Common myeloid progenitor, CD34-positive (primary cell): ENCODE measurements around the gene MYL4.

Experiments
- CTCF ChIA-PET: fragments of 350-600 bp; sonication (Branson Sonifier 250); formaldehyde crosslinking; loops from one replicate; lab custom pipeline; 2021; ENCODE audit warnings: antibody characterized with exemption; lab: Charles Lee
- POLR2A ChIA-PET: fragments of 350-600 bp; sonication (Branson Sonifier 250); formaldehyde crosslinking; loops from one replicate; lab custom pipeline; 2021; ENCODE audit warnings: antibody characterized with exemption; lab: Charles Lee
- DNase-seq, 3 donors: peaks; one replicate each; pipeline versions ENCODE4 v3.0.0 to v3.0.0-alpha.2; 2013
- H3K27ac ChIP-seq, 2 experiments: 1 replicate in 1 of 2; 2 replicates in 1 of 2; pipeline ENCODE4 v1.7.0; 2013; ENCODE audit warnings: inconsistent platforms in 2 of 2, low read length in 2 of 2, mild to moderate bottlenecking in 2 of 2, low read depth in 1 of 2, moderate library complexity in 1 of 2; ENCODE audit not compliant: severe bottlenecking in 2 of 2, insufficient read depth in 1 of 2, poor library complexity in 1 of 2
- H3K27me3 ChIP-seq, 5 experiments: replicated peaks in 2 of 5; 1 replicate in 3 of 5; 2 replicates in 2 of 5; pipeline versions ENCODE4 v1.6.1 to v1.7.0; 2013; ENCODE audit warnings: low read length in 4 of 5, mild to moderate bottlenecking in 2 of 5, moderate library complexity in 2 of 5, inconsistent platforms in 1 of 5; ENCODE audit not compliant: insufficient read depth in 5 of 5, control insufficient read depth in 4 of 5
- H3K36me3 ChIP-seq, 4 experiments: 1 replicate in 2 of 4; 2 replicates in 2 of 4; pipeline versions ENCODE4 v1.6.1 to v1.7.0; 2013; ENCODE audit warnings: low read length in 3 of 4, control low read depth in 1 of 4, mild to moderate bottlenecking in 1 of 4; ENCODE audit not compliant: control insufficient read depth in 4 of 4, insufficient read depth in 4 of 4
- H3K4me1 ChIP-seq, 4 experiments: 1 replicate in 3 of 4; 2 replicates in 1 of 4; pipeline versions ENCODE4 v1.6.1 to v1.7.1; 2013; ENCODE audit warnings: low read length in 3 of 4, mild to moderate bottlenecking in 3 of 4, control low read depth in 1 of 4, inconsistent platforms in 1 of 4, moderate library complexity in 1 of 4; ENCODE audit not compliant: control insufficient read depth in 4 of 4, insufficient read depth in 4 of 4; ENCODE audit errors: control extremely low read depth in 1 of 4
- H3K4me3 ChIP-seq, 7 experiments: 1 replicate in 4 of 7; 2 replicates in 3 of 7; pipeline versions ENCODE4 v1.5.1 to v1.7.0; 2013; ENCODE audit warnings: mild to moderate bottlenecking in 7 of 7, low read length in 6 of 7, moderate library complexity in 6 of 7, inconsistent platforms in 2 of 7, low read depth in 2 of 7, control low read depth in 1 of 7; ENCODE audit not compliant: insufficient read depth in 4 of 7, control insufficient read depth in 1 of 7; ENCODE audit errors: extremely low read depth in 1 of 7
- H3K9me3 ChIP-seq, 5 experiments: 1 replicate in 4 of 5; 2 replicates in 1 of 5; pipeline versions ENCODE4 v1.6.1 to v1.7.1; 2013; ENCODE audit warnings: low read length in 4 of 5, mild to moderate bottlenecking in 2 of 5, inconsistent platforms in 1 of 5, low read depth in 1 of 5, moderate library complexity in 1 of 5; ENCODE audit not compliant: control insufficient read depth in 4 of 5, insufficient read depth in 2 of 5; ENCODE audit errors: control extremely low read depth in 1 of 5
- WGBS: methylation state at CpG from one replicate; pipeline ENCODE4 v1.1.5; 2013; ENCODE audit not compliant: insufficient coverage; 5-methylcytosine and 5-hydroxymethylcytosine counted together

MYL4 gene

DNA sequence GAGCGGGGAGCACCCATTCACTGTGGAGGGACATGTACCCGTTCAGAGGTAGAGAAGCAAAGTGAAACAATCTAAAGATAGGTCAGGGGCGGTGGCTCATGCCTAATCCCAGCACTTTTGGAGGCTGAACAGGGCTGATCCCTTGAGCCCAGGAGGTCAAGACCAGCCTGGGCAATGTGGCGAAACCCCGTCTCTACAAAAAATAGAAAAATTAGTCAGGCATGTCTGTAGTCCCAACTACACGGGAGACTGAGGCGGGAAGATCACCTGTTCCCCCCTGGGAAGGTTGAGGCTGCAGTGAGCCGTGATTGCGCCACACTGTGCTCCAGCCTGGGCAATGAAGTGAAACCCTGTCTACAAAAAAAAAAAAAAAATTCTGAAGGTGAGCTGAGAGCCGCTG, 21.7 kb downstream of the MYL4 start:
- peaks cover 0 to 10% (median 6%) of the 10 kb centered on the region in 4 experiments for H3K4me1 ChIP-seq
- H3K4me3 ChIP-seq, result no peak overlapping the region
- ChIA-PET POLR2A (no interaction called here), CTCF (interaction anchor here (0.8 to 3.6 kb wide), 6 partner anchors 10 to 85 kb away, joined by 3 to 38 read pairs (median 8); no protein-coding TSS in a partner anchor)
- WGBS, result 96% methylated on average over 6 of the region's 10 CpGs
- H3K9me3 ChIP-seq, result no peaks in the 10 kb centered on the region
- no peak overlapping the region for H3K27ac ChIP-seq
- DNase-seq, result no peak
- no peaks in the 10 kb centered on the region for H3K27me3 ChIP-seq
- H3K36me3 ChIP-seq, result no peaks in the 10 kb centered on the region

DNA sequence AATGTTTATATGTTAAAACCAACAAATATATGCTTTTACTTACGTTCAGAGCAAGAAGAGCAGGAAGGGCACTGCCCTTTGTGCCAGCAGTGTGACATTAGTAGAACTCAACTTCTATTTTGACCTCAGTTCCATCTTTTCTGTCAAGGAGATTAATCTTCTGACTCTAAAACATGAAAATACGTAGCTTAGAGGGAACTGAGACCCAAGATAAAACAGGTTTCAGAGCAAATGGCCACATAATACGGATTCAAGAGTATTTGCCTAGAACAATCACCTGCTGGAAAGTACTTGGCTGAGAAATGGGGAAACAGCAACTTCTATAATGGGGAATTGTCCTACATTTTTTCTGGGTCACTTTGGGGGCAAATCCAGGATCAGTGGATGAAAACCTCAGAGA, 22.2 kb downstream of the MYL4 start:
- ChIA-PET POLR2A (no interaction called here), CTCF (interaction anchor here (1.0 to 3.2 kb wide), 3 partner anchors 9 to 84 kb away, joined by 5 to 18 read pairs (median 11); no protein-coding TSS in a partner anchor)

DNA sequence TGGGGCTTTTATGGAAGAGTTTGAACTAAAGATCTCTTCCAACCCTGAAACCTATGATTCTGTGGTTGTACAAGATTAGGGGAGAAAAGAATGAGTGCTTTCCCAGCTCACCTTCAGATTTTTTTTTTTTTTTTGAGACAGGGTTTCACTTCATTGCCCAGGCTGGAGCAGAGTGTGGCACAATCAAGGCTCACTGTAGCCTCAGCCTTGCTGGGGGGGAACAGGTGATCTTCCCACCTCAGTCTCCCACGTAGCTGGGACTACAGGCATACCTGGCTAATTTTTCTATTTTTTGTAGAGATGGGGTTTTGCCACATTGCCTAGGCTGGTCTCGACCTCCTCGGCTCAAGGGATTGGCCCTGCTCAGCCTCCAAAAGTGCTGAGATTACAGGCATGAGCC, 22.7 kb downstream of the MYL4 start:
- Histone ChIP-seq H3K4me3 (no peak overlapping the region), H3K27me3 (no peaks in the 10 kb centered on the region), H3K27ac (no peak overlapping the region), H3K4me1 (peaks cover 0 to 10% (median 6%) of the 10 kb centered on the region in 4 experiments), H3K9me3 (peaks cover 0 to 5% (median 0%) of the 10 kb centered on the region in 5 experiments), H3K36me3 (no peaks in the 10 kb centered on the region)
- ChIA-PET CTCF (interaction anchor here (1.0 to 3.2 kb wide), 3 partner anchors 9 to 83 kb away, joined by 5 to 18 read pairs (median 11); no protein-coding TSS in a partner anchor), POLR2A (no interaction called here)
- 100% methylated on average over 3 of the region's 3 CpGs for WGBS
- no peak for DNase-seq

More for the DNA sequence above, 22.2 kb downstream of the MYL4 start:
- no peak overlapping the region for H3K4me3 ChIP-seq
- no peak overlapping the region for H3K27ac ChIP-seq
- 84% methylated on average over 2 of the region's 3 CpGs for WGBS
- DNase-seq, result no peak
- no peaks in the 10 kb centered on the region for H3K27me3 ChIP-seq
- peaks cover 0 to under 1% (median 0%) of the 10 kb centered on the region in 5 experiments for H3K9me3 ChIP-seq
- peaks cover 0 to 10% (median 6%) of the 10 kb centered on the region in 4 experiments for H3K4me1 ChIP-seq
- H3K36me3 ChIP-seq, result no peaks in the 10 kb centered on the region

DNA sequence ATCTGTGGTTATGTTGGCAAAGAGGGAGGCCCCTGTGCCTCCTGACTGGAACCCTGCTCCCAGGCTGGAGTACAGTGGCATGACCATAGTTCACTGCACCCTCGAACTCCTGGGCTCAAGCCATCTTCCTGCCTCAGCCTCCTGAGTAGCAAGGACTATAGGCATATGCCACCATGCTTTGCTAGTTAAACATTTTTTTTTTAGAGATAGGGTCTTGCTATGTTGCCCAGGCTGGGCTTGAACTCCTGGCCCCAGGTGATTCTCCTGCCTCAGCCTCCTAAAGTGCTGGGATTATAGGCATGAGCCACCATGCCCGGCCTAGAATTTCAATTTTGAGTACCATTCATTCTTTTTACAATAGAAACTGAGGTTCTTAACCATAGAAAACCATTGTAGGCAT, 23.3 kb downstream of the MYL4 start:
- WGBS, result 100% methylated on average over 1 of the region's 2 CpGs
- ChIA-PET CTCF (interaction anchor here (1.0 to 2.3 kb wide), 3 partner anchors 10 to 83 kb away, joined by 5 to 10 read pairs (median 5); no protein-coding TSS in a partner anchor), POLR2A (no interaction called here)
- Histone ChIP-seq H3K9me3 (peaks cover 0 to 11% (median 4%) of the 10 kb centered on the region in 5 experiments), H3K4me1 (peaks cover 0 to 10% (median 6%) of the 10 kb centered on the region in 4 experiments), H3K27me3 (no peaks in the 10 kb centered on the region), H3K4me3 (no peak overlapping the region), H3K27ac (no peak overlapping the region), H3K36me3 (no peaks in the 10 kb centered on the region)
- DNase-seq, result no peak

DNA sequence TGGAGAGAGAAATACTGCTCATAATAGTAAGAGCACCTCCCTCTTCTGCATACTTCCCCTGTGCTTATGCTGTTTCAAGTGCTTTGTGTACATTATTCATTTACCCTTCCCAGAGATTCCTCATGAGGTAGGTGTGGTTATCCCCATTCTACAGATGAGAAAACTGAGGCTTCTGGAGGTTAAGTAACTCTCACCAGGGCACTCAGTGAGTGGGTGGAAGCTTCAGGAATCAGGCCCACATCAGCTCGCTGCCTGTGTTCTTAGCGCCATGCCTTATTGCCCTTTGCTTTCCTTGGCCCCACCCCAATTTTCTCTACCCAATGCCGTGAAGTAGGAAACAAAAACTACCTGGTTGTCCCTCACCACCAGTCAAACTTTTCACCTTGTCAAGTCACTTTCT, 26.4 kb downstream of the MYL4 start:
- Histone ChIP-seq H3K9me3 (peaks cover 0 to 17% (median 5%) of the 10 kb centered on the region in 5 experiments), H3K27ac (no peak overlapping the region), H3K27me3 (no peaks in the 10 kb centered on the region), H3K4me1 (peaks cover 0 to 16% (median 14%) of the 10 kb centered on the region in 4 experiments), H3K36me3 (no peaks in the 10 kb centered on the region), H3K4me3 (no peak overlapping the region)
- POLR2A ChIA-PET, result no interaction called here
- CTCF ChIA-PET, result no interaction called here
- DNase-seq, result no peak
- whole genome bisulfite sequencing, result 100% methylated on average over 2 of the region's 3 CpGs

DNA sequence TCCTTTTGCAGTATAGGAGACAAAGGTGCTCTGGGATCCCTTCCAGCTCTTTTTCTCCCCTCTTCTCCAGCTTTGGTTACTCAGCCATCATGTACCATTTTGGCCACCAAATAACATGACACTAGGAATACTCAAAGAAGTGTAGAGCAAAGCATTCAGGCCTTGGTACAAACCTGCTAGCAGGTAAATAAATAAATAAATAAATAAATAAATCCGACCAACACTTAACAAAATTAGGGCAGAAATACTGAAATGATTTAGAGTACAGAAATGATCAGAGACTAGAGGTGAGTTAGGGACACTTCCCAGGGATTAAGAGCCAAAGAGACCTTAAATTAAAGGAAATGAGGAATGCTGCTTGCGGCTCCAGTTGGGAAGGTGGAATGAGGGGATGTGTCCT, 26.8 kb downstream of the MYL4 start:
- no peak for DNase-seq
- ChIA-PET CTCF (interaction anchor here (1.1 kb wide), 1 partner anchor 22 kb away, joined by 4 read pairs; no protein-coding TSS in a partner anchor), POLR2A (no interaction called here)
- Histone ChIP-seq H3K36me3 (no peaks in the 10 kb centered on the region), H3K9me3 (peaks cover 0 to 17% (median 5%) of the 10 kb centered on the region in 5 experiments), H3K4me1 (peaks cover 0 to 20% (median 18%) of the 10 kb centered on the region in 4 experiments), H3K27me3 (no peaks in the 10 kb centered on the region), H3K27ac (no peak overlapping the region), H3K4me3 (no peak overlapping the region)
- 100% methylated on average over 1 of the region's 2 CpGs for WGBS

DNA sequence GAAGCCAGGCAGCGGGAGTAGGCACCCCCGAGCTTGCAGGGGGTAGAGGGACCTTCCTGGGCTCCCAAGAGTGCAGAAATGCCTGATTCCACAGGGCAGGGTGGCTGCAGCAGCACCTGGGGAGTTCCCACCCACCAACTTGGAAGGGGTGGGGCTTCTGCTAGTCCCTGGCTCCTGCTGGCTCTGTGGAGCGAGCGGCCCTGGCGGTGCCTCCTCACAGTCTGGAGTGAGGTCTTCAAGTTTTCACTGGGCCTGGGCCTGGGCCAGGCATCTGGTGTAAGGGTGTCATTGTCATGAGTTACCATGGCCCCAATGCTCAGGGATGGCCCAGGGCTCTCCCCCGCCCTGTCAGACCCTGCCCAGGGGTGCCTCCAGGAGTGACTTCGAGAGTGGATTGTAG, 28.7 kb downstream of the MYL4 start:
- WGBS, result 98% methylated on average over 7 of the region's 7 CpGs
- H3K4me3 ChIP-seq, result no peak overlapping the region
- H3K9me3 ChIP-seq, result peaks cover 0 to 17% (median 5%) of the 10 kb centered on the region in 5 experiments
- H3K27ac ChIP-seq, result no peak overlapping the region
- H3K4me1 ChIP-seq, result peaks cover 0 to 22% (median 19%) of the 10 kb centered on the region in 4 experiments
- H3K27me3 ChIP-seq, result no peaks in the 10 kb centered on the region
- ChIA-PET CTCF (no interaction called here), POLR2A (no interaction called here)
- no peaks in the 10 kb centered on the region for H3K36me3 ChIP-seq
- DNase-seq, result no peak
